Activated T-cell treated with anti-CD3 and anti-CD28 coated beads, Interleukin-2, amount 50 U/mL, for 24 hours (primary cell): Measurements from ENCODE around the gene SRCIN1.
"Not testable (repeated sequence)": the region's sequence is repeated elsewhere in the genome, so short reads cannot be mapped to it uniquely, and the experiment has no call there.

Source experiments
- DNase-seq: peaks from one replicate; pipeline ENCODE4 v3.0.0-alpha.2; 2020
- H3K27ac Mint-ChIP-seq: 2 replicates; pipeline ENCODE4 v1.8.0; 2020; ENCODE audit warnings: mild to moderate bottlenecking, mixed read lengths
- H3K27me3 Mint-ChIP-seq: 2 replicates; pipeline ENCODE4 v1.8.0; 2020; ENCODE audit warnings: mixed read lengths
- H3K36me3 Mint-ChIP-seq: 2 replicates; pipeline ENCODE4 v1.8.0; 2020; ENCODE audit warnings: low read depth, mixed read lengths
- H3K4me1 Mint-ChIP-seq: 2 replicates; pipeline ENCODE4 v1.8.0; 2020; ENCODE audit warnings: low read depth, mixed read lengths
- H3K4me3 Mint-ChIP-seq: 2 replicates; pipeline ENCODE4 v1.8.0; 2020; ENCODE audit warnings: mild to moderate bottlenecking, moderate library complexity, mixed read lengths
- H3K9me3 Mint-ChIP-seq: 2 replicates; pipeline ENCODE4 v1.8.0; 2020; ENCODE audit warnings: mixed read lengths

SRCIN1 gene

GRCh38 chr17:38605841-38606645 lies at the start of gene SRCIN1:
TSS of gene SRCIN1 (minus strand) at chr17:38605952. CDS start at chr17:38605705, 247 bp downstream.
- Mint-ChIP-seq H3K4me1 (peaks cover 13% of the 10 kb centered on the region), H3K4me3 (peak within 1 kb of the TSS; percentile 69), H3K27me3 (peaks cover 81% of the 10 kb centered on the region), H3K9me3 (no peaks in the 10 kb centered on the region), H3K36me3 (no peaks in the 10 kb centered on the region), H3K27ac (no peak within 1 kb of the TSS)
- DNase-seq = peak; percentile 73

- H3K4me1 Mint-ChIP-seq = peaks cover 15% of the 10 kb centered on the region
- no peak for DNase-seq
- H3K36me3 Mint-ChIP-seq = no peaks in the 10 kb centered on the region
- no peaks in the 10 kb centered on the region for H3K9me3 Mint-ChIP-seq
- no peak overlapping the region for H3K27ac Mint-ChIP-seq
- H3K27me3 Mint-ChIP-seq = peaks cover 41% of the 10 kb centered on the region
- H3K4me3 Mint-ChIP-seq = no peak overlapping the region
Observed at GRCh38 chr17:38654411-38655398, 49.0 kb upstream of the SRCIN1 start.

- H3K27me3 Mint-ChIP-seq = peaks cover 38% of the 10 kb centered on the region
- H3K4me3 Mint-ChIP-seq = no peak overlapping the region
- DNase-seq = no peak
- no peak overlapping the region for H3K27ac Mint-ChIP-seq
- peaks cover 14% of the 10 kb centered on the region for H3K4me1 Mint-ChIP-seq
- H3K9me3 Mint-ChIP-seq = no peaks in the 10 kb centered on the region
- no peaks in the 10 kb centered on the region for H3K36me3 Mint-ChIP-seq
Observed at GRCh38 chr17:38653679-38654078, 47.9 kb upstream of the SRCIN1 start.

GRCh38 chr17:38653230-38653629 lies 47.5 kb upstream of the SRCIN1 start:
- DNase-seq = no peak
- no peaks in the 10 kb centered on the region for H3K36me3 Mint-ChIP-seq
- H3K9me3 Mint-ChIP-seq = no peaks in the 10 kb centered on the region
- H3K27ac Mint-ChIP-seq = no peak overlapping the region
- H3K4me1 Mint-ChIP-seq = peaks cover 10% of the 10 kb centered on the region
- H3K4me3 Mint-ChIP-seq = no peak overlapping the region
- H3K27me3 Mint-ChIP-seq = peaks cover 33% of the 10 kb centered on the region

GRCh38 chr17:38650653-38651173 lies 45.0 kb upstream of the SRCIN1 start:
- H3K36me3 Mint-ChIP-seq, H3K4me1 Mint-ChIP-seq, H3K9me3 Mint-ChIP-seq, H3K4me3 Mint-ChIP-seq, DNase-seq, H3K27ac Mint-ChIP-seq: not testable (repeated sequence)
- peaks cover 24% of the 10 kb centered on the region for H3K27me3 Mint-ChIP-seq

- H3K27me3 Mint-ChIP-seq = peaks cover 28% of the 10 kb centered on the region
- H3K9me3 Mint-ChIP-seq = no peaks in the 10 kb centered on the region
- no peak for DNase-seq
- H3K4me1 Mint-ChIP-seq = no peaks in the 10 kb centered on the region
- no peaks in the 10 kb centered on the region for H3K36me3 Mint-ChIP-seq
- H3K27ac Mint-ChIP-seq = no peak overlapping the region
- no peak overlapping the region for H3K4me3 Mint-ChIP-seq
Observed at GRCh38 chr17:38637951-38638350, 32.2 kb upstream of the SRCIN1 start.

- Mint-ChIP-seq H3K27ac (no peak overlapping the region), H3K4me3 (no peak overlapping the region), H3K9me3 (no peaks in the 10 kb centered on the region), H3K36me3 (no peaks in the 10 kb centered on the region), H3K4me1 (no peaks in the 10 kb centered on the region), H3K27me3 (peaks cover 30% of the 10 kb centered on the region)
- DNase-seq = no peak
Observed at GRCh38 chr17:38636054-38636453, 30.3 kb upstream of the SRCIN1 start.

- H3K4me1 Mint-ChIP-seq = no peaks in the 10 kb centered on the region
- H3K4me3 Mint-ChIP-seq = no peak overlapping the region
- H3K27ac Mint-ChIP-seq = no peak overlapping the region
- DNase-seq = no peak
- H3K9me3 Mint-ChIP-seq = no peaks in the 10 kb centered on the region
- no peaks in the 10 kb centered on the region for H3K36me3 Mint-ChIP-seq
- H3K27me3 Mint-ChIP-seq = peaks cover 20% of the 10 kb centered on the region
Observed at GRCh38 chr17:38632334-38632733, 26.6 kb upstream of the SRCIN1 start.

GRCh38 chr17:38628441-38628840 lies 22.7 kb upstream of the SRCIN1 start:
- Mint-ChIP-seq H3K4me1 (peaks cover 5% of the 10 kb centered on the region), H3K36me3 (no peaks in the 10 kb centered on the region), H3K27me3 (peaks cover 12% of the 10 kb centered on the region), H3K27ac (no peak overlapping the region), H3K4me3 (no peak overlapping the region), H3K9me3 (no peaks in the 10 kb centered on the region)
- no peak for DNase-seq

- H3K4me3 Mint-ChIP-seq = no peak overlapping the region
- no peak overlapping the region for H3K27ac Mint-ChIP-seq
- no peak for DNase-seq
- peaks cover 5% of the 10 kb centered on the region for H3K4me1 Mint-ChIP-seq
- H3K27me3 Mint-ChIP-seq = peaks cover 11% of the 10 kb centered on the region
- H3K36me3 Mint-ChIP-seq = no peaks in the 10 kb centered on the region
- no peaks in the 10 kb centered on the region for H3K9me3 Mint-ChIP-seq
Observed at GRCh38 chr17:38627957-38628356, 22.2 kb upstream of the SRCIN1 start.

- not testable (repeated sequence) for H3K36me3 Mint-ChIP-seq, H3K27ac Mint-ChIP-seq, H3K4me1 Mint-ChIP-seq, H3K9me3 Mint-ChIP-seq, DNase-seq, H3K4me3 Mint-ChIP-seq
- H3K27me3 Mint-ChIP-seq = peaks cover 21% of the 10 kb centered on the region
Observed at GRCh38 chr17:38626606-38627226, 21.0 kb upstream of the SRCIN1 start.

- no peak overlapping the region for H3K27ac Mint-ChIP-seq
- H3K36me3 Mint-ChIP-seq = no peaks in the 10 kb centered on the region
- H3K4me3 Mint-ChIP-seq = no peak overlapping the region
- H3K27me3 Mint-ChIP-seq = peaks cover 32% of the 10 kb centered on the region
- no peak for DNase-seq
- H3K4me1 Mint-ChIP-seq = peaks cover 5% of the 10 kb centered on the region
- no peaks in the 10 kb centered on the region for H3K9me3 Mint-ChIP-seq
Observed at GRCh38 chr17:38625482-38625881, 19.7 kb upstream of the SRCIN1 start.

- H3K27ac Mint-ChIP-seq, H3K36me3 Mint-ChIP-seq, DNase-seq, H3K4me1 Mint-ChIP-seq, H3K9me3 Mint-ChIP-seq, H3K4me3 Mint-ChIP-seq: not testable (repeated sequence)
- H3K27me3 Mint-ChIP-seq = peaks cover 35% of the 10 kb centered on the region
Observed at GRCh38 chr17:38624782-38625355, 19.1 kb upstream of the SRCIN1 start.

GRCh38 chr17:38621538-38621937 lies 15.8 kb upstream of the SRCIN1 start:
- no peaks in the 10 kb centered on the region for H3K36me3 Mint-ChIP-seq
- H3K27ac Mint-ChIP-seq = no peak overlapping the region
- no peak for DNase-seq
- peaks cover 42% of the 10 kb centered on the region for H3K27me3 Mint-ChIP-seq
- peaks cover 5% of the 10 kb centered on the region for H3K4me1 Mint-ChIP-seq
- no peak overlapping the region for H3K4me3 Mint-ChIP-seq
- no peaks in the 10 kb centered on the region for H3K9me3 Mint-ChIP-seq
